NCI-H524 (cell line): ENCODE data around the gene LRP3.
"Not testable (repeated sequence)": the region's sequence is repeated elsewhere in the genome, so short reads cannot be mapped to it uniquely, and the experiment has no call there.

Source experiments
- DNase-seq, 2 experiments: peaks; one replicate each; lab custom pipeline; 2025; lab: John Stamatoyannopoulos, UW

LRP3 gene

DNA sequence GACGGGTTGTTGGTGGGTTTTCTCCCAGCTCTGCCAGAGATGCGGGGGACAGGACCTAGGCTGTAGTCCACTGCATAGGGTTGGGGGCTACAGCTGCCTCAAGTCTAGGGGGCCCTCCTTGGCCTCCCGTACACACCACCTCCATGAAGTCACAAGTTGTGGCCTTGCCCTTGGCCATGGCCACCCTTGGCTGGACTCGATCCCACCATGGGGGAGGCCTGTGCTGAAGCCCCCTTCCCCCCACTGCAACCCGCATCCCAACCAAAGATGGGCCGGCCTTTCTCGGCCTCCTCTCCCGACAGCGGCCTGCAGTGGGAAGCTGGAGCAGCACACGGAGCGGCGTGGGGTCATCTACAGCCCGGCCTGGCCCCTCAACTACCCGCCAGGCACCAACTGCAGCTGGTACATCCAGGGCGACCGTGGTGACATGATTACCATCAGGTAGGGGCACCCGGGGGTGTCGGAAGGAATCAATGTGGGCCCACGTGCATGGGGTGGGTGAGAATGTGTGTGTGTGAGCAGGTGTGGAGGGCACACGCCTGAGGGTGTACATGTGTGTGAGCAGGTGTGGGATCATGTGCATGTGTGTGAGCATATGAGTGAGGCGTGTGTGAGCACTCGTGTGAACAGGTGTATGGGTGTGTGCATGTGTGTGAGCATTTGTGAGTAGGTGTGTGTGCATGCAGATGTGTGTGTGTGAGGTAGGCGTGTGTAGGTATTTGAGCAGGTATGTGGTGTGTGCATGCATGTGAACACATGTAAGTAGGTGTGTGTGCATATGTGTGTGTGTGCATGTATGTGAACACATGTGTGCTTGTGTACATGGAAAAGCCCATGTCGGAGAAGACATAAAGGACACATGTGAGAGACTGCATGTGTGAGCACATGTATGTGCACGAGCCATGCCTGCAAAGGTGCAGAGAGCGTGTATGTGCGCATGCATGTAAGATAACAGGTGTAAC lies 8.7 kb downstream of the LRP3 start:
- DNase-seq = no peak

DNA sequence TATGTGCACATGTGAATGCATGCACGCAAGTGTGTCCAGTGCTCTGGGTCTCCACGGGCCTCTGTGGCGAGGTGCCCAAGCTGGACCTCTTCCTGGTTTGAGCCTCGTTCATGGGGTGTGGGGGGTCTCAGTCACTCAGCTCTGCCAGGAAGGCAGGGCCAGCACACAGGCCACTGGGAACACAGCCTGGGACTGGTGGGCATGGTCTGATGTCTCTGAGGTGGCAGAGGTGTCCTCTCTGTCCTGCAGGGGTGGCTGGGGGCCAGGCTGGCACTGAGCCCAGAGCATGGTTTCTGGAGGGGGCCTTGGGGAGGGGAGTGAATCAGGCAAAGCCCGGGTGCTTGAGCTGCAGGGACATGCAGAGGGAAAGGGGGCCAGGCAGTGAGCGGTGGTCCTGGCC lies 9.4 kb downstream of the LRP3 start:
- no peak for DNase-seq

DNA sequence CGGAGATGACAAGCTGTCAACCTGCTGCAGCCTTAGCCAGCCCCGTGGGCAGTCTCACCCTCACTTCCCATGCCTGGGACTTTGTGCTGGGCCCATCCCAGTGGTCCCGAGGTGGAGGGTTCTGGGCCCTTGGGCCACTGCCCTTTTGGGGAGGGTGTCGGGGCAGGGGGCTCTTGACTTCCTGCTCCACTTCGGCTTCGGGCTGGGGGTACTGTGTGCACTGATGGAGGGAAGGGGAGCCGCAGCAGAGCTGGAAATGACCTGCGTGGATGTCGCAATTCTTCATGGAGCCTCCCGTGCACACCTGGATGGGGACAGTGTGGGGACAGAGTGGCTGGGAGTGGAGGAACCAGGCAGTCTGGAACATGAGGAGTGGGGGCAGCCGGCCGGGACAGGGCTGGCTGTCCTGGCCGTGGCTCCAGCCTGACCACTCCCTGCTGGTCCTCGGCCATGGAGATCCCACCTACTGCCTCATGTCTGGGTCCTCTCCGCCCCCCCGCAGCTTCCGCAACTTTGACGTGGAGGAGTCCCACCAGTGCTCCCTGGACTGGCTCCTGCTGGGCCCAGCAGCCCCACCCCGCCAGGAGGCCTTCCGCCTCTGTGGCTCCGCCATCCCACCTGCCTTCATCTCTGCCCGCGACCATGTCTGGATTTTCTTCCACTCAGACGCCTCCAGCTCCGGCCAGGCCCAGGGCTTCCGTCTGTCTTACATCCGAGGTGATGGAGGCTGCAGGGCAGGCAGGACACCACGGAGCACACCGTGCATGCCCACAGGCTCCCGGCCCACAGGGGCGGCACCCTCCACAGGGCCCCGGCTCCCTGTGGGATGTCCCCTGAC lies 10.2 kb downstream of the LRP3 start:
- no peak for DNase-seq

DNA sequence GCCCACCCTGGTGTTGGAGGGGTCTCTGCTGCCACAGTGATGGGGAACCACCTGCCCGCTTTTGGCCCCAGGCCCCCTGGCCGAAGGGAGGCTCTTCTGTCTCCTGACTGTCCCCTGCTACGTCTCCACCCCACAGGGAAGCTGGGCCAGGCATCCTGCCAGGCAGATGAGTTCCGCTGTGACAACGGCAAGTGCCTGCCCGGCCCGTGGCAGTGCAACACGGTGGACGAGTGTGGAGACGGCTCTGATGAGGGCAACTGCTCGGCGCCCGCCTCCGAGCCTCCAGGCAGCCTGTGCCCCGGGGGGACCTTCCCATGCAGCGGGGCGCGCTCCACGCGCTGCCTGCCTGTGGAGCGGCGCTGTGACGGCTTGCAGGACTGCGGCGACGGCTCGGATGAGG lies 11.0 kb downstream of the LRP3 start:
- DNase-seq = no peak

DNA sequence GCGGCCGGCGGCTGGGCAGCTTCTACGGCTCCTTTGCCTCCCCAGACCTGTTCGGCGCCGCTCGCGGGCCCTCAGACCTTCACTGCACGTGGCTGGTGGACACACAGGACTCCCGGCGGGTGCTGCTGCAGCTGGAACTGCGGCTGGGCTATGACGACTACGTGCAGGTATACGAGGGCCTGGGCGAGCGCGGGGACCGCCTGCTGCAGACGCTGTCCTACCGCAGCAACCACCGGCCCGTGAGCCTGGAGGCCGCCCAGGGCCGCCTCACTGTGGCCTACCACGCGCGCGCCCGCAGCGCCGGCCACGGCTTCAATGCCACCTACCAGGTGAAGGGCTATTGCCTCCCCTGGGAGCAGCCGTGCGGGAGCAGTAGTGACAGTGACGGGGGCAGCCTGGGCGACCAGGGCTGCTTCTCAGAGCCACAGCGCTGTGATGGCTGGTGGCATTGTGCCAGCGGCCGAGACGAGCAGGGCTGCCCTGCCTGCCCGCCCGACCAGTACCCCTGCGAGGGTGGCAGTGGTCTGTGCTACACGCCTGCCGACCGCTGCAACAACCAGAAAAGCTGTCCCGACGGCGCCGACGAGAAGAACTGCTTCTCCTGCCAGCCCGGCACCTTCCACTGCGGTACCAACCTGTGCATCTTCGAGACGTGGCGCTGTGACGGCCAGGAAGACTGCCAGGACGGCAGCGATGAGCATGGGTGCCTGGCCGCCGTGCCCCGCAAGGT lies 11.6 kb downstream of the LRP3 start:
- DNase-seq = no peak

DNA sequence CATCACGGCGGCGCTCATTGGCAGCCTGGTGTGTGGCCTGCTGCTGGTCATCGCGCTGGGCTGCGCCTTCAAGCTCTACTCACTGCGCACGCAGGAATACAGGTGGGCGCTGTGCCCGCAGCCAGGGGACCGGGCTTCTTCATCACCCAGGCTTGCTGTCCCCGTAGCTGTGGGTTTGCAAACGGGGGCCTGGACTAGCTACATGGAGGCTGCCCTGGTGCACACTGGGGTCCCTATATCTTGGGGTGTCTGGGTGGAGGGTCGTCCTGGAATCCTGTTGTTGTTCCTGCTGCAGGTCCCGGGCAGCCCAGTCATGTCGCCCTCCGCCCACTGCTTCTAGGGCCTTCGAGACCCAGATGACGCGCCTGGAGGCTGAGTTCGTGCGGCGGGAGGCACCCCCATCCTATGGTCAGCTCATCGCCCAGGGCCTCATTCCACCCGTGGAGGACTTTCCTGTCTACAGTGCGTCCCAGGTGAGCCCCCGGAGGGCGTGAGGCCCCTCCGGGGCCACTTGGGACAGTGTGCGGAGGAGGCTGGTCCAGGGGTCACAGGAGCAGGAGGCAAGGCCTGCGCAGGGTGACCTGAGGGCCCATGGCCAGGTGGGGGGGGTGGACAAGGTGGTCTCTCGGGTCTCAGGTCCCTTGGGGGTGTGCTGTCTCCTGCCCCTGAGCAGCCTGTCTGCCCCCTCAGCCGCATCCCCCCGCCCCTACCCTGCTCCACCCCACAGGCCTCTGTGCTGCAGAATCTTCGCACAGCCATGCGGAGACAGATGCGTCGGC lies 12.3 kb downstream of the LRP3 start:
- no peak for DNase-seq

DNA sequence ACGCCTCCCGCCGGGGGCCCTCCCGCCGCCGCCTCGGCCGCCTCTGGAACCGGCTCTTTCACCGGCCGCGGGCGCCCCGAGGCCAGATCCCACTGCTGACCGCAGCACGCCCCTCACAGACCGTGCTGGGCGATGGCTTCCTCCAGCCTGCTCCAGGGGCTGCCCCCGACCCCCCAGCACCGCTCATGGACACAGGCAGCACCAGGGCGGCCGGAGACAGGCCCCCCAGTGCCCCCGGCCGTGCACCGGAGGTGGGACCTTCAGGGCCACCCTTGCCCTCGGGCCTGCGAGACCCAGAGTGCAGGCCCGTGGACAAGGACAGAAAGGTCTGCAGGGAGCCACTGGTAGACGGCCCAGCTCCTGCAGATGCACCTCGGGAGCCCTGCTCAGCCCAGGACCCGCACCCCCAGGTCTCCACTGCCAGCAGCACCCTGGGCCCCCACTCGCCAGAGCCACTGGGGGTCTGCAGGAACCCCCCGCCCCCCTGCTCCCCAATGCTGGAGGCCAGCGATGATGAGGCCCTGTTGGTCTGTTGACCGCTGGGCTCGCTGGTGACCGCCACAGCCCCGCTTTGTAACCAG lies 13.0 kb downstream of the LRP3 start:
- DNase-seq = no peak

DNA sequence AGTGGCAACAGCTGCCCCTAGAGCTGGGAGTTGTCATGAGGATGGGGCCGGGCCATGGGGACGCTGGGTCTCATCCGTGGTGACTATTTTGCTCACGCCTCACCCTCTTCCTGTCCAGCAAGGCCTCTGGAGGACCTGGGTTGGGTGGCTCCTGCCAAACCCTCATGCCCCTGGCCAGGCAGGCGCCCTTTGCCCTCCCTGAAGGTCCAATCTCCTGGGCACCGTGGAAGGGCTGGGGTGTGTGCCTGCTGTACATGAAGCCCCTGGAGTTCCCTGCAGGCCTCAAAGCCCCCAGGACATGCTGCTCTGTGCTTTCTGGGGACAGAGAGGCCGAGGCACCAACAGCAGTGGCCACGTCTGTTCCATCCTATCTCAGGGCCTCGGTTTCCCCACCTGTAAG lies 13.8 kb downstream of the LRP3 start:
- DNase-seq = no peak

DNA sequence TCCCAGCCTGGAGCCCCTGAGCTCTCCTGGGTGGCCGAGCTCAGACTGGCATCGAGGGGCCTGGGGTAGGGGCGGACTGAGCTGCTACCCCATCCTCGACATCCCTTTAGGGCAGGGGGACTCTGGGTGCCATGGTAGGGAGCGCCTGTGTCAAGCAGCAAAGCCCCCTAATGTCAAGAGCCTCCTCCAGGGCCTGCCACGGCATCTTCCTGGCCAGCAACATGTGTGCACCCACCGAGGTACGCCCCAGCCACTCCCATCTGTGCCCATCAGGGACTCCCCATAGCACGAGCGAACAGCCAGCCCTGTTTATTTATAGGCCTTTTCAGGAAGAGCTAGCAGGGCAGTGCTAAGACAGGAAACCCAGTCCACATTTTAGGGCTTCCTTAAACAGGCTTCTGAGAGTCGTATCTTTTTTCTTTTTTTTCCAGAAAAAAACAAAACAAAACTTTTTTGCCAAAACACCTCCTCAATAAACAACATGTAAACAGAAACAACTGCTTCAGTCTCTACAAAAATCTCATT lies 14.3 kb downstream of the LRP3 start:
- no peak for DNase-seq

DNA sequence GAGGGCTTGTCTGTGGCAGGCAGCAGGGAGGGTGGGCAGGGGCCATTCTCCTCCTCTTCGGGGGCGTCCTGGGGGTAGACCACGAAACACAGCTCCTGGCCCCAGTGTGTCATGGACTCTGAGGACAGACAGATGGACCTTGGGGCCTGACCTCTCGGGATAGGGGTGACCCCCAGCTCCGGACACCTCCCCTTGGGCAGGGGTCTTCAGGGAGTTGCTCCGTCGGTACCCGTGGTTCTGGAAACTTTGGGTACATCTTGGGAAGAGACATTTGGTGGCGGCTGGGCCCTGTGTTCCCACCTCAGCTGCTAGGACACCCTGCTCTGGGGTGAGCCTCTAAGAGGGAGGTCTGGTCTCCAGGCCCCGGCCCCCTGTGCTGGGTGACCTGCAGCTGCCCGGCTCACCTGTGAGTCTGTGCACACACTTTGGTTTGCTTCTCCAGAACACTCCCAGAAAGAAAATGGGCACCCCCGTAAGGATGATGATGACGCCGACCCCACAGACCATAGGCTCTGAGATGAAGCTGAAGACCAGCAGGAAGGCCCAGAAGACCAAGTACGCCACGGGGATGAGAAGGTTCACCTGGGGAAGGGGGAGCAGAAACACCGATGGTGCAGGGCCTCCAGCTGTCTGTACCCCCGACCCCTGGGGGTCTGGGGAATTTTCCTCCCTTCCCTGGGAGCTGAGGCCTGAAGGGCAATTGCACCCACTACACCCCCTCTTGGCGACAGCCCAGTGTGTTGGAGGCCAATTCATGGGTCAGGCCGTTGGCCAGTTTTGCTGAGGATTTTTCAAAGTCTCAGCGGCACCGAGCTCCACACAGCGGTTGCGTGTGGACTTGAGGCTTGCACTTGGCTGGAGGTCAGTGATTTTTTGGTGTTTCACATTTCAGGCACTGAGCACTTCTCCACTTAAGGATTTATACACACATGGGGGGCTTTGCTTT lies 15.0 kb downstream of the LRP3 start:
- no peak for DNase-seq

DNA sequence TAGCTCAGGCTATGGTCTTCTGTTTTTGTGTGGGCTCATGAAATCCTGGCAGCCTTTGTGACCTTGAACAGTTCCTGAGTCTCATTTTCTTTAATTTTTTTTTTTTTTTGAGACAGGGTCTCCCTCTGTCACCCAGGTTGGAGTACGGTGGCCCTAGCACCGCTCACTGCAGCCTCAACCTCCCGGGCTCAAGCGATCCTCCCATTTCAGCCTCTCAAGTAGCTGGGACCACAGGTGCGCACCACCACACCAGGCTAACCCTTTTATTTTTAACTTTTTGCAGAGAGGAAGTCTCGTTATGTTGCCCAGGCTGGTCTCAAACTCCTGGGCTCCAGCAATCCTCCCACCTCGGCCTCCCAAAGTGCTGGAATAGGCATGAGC lies 15.7 kb downstream of the LRP3 start:
- not testable (repeated sequence) for DNase-seq

DNA sequence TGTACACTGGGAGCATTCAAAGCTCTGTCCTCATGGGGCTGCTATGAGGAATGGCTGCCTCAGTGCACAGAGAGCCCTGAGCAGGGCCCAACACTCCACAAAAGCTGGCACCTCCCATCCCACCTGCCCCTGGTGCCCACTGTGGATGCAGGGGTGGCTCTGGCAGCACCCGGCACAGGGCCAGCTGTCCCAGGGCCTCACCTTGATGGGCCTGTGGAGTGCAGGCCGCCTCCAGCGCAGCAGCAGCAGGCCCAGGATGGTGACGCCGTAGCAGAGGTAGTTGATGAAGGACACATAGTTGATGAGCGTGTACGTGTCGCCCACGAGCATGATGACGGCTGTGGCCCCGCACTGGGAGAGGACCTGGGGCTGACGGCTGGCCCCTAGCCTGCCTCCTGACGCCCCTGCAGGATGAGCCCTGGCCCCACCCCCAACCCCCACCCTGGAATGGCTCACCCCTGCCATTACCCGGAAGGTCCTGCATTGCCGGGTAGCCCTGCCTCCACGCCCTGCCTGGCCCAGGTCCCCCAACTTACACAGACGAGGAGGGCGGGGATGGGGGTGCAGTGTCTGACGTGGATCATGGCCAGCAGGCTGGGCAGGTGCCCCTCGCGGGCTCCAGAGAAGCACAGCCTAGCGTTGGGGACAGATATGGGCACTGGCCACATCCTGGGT lies 16.3 kb downstream of the LRP3 start:
- no peak for DNase-seq

DNA sequence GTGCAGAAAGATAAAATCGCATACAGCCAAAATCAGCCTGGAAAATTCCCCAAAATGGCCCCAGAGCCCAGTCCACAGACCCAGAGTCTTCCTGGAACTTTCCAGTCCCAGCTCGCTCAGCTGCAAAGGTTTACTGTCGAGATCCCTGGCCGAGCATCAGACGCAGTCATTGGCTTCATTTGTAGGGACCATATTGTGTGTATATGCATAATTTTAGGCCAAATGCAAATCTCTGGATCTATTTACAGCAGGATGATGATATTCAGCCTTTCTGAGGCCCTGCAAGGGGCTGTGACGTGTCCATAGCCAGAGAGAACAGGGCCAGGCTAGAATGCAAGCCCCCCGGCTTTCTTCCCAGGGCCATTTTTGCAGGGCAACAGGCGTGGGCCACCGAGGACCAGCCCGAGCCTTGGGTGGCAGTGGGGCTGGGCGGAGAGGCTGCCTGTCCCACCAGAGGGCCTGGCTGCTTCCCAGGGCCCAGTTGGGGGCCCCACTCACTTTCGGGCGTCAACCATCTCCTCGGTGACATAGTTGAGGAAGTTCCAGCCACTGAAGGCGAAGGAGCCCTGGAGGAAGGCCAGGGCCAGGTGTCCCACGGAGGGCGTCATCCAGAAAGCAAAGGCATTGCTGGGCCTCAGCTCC lies 17.8 kb downstream of the LRP3 start:
- DNase-seq = no peak

DNA sequence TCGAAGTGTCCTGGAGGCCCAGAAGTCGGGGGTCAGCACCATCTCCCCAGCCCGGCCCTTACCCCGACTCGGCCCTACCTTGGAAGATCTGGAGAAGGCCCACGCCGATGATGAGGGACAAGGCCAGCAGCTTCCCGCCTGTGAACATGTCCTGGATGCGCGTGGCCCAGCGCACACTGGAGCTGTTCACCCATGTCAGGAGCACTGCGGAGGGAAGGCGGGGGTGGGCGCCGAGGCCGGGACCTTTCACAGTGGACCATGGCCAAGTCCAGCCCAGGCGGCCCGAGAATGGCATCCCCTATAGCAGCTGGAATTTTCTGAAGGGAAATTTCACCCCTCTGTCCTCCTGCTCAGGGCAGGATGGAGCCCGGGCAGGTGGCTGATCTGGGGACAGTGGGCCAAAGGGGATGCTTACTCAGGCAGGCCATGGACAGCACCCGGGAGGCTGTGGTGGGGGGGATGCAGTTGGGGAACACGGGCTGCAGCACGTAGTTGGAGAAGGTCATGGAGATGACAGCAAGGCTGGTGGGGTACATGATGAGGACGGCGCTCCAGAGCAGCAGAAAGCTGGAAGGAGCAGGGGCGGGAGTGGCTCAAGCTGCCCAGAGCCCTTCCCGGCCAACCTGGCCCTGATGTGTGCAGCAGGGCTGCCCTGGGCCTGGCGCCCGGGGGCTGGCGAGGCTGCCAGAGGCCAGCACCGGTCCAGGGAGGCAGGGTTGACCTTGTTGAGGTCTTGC lies 18.5 kb downstream of the LRP3 start:
- no peak for DNase-seq

DNA sequence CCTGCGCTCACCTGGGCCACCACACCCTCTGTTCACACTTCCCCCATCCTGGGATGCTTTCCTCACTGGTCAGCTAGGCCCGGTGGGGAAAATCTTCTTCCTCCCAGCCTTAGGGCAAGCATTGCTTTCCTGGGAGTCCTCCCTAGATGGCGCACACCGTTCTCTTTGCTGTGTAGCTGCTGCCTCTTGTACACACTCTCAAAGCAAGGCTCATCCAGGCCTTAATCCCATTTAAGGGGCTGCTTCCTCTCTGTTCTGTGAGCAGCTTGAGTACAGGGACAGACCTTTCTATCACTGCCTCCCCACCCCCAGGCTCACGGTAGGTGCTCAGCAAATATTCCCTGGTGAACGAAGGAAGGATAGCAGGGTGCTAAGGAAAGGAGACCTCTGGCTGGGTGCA lies 20.5 kb downstream of the LRP3 start:
- DNase-seq = peak; percentile 93 to 96

DNA sequence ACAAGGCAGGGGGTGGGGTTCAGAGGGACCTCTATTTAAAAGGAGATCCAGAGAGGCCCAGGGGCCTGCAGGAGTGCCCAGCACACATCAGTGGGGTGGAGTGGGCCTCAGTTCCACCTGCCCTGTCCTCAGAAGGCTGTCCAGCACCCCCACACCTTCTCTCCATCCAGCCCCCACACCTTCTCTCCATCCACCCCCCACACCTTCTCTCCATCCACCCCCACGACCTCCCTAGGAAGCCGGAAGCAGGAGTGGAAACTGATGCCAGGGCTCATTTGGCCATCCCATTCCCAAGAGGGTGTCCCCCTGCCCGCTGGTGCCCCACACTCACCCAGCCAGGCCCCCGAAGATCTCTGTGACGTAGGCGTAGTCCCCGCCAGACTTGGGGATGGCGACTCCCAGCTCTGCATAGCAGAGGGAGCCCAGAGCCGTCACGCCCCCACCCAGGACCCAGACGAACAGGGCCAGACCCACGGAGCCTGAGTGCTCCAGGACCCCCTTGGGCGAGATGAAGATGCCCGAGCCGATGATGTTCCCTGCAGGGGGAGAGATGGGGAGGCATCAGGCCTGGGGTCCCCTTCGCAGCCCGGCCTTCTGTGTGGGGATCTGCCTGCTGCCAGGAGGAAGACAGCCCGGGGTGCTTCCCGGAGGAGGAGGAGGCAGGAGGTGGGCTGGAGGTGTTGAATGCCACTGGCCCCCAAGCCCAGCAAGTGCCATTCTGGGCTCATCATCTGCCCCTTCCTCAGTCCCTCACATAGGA lies 21.5 kb downstream of the LRP3 start:
- no peak for DNase-seq

DNA sequence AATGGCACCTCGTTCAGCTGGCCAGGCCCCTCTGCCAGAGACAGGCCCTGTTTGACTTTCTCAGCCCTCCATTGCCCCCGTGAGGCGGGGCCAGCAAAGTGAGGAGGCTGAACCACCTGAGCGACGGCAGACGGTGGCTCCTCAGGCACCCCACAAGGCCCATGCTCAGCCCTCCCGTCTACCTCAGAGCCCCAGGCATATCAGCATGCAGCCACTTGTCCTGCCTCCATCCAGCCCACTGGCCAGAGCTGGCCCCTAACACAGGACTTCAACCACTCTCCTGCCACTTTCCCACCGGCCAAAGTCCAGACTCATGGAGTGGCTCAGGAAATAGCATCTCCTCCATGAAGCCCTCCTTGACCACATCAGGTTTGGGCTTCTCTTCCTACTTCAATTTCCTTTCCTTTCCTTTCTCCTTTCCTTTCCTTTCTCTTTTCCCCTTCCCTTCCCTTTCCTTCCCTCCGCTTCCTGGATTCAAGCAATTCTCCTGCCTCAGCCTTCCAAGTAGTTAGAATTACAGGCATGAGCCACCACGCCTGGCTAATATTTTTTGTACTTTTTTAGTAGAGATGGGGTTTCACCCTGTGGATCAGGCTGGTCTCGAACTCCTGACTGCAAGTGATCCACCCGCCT lies 22.2 kb downstream of the LRP3 start:
- DNase-seq = no peak
